ENCODE results near the gene ATP6V1C2. TPM values are rescaled to one million over a fixed set of nuclear protein-coding genes. Genes with fewer than 3 reads are reported as not detected.

The ATP6V1C2 gene
- total and polyA plus RNA-seq, 2 donors (not counting 3 experiments of a cell fraction or from before 2014, with no cell fraction given), result 0.03 to 0.13 TPM

- POLR2A ChIA-PET, result no interaction called here
- H3K9me1 ChIP-seq (replicated peaks; ENCODE audit: control insufficient read depth, extremely low read depth, insufficient read depth, low read length), result no peaks in the 10 kb centered on the region
- peaks cover 28% of the 10 kb centered on the region for H3K4me1 ChIP-seq (ENCODE audit: control insufficient read depth, extremely low read depth, insufficient read depth, low read length)
- no peak for DNase-seq (ENCODE audit: low read depth, low spot score)
- TF ChIP-seq MYC (IDR thresholded peaks at IDR 0.05; ENCODE audit: low read depth, low read length), result no peak
- TF ChIP-seq POLR2A (IDR thresholded peaks at IDR 0.05; ENCODE audit: low read depth, low read length), result no peak
- TF ChIP-seq GATA2 (IDR thresholded peaks at IDR 0.05; ENCODE audit: insufficient read depth, insufficient read length, low read depth, low read length), result no peak
- no peak for TF ChIP-seq CTCF (IDR thresholded peaks at IDR 0.05; ENCODE audit: extremely low read depth in 1 of 2, insufficient read depth in 1 of 2, low read depth in 1 of 2, low read length in 2 of 2)
- no peak for TF ChIP-seq POLR2AphosphoS5 (IDR thresholded peaks at IDR 0.05; ENCODE audit: insufficient read depth, low read depth, low read length)
- no peak for TF ChIP-seq FOS (IDR thresholded peaks at IDR 0.05; ENCODE audit: borderline replicate concordance, insufficient read depth, low read length)
- no peak for TF ChIP-seq MAX (IDR thresholded peaks at IDR 0.05; ENCODE audit: insufficient read depth, insufficient read length)
- no peak for TF ChIP-seq JUN (IDR thresholded peaks at IDR 0.05; ENCODE audit: borderline replicate concordance, insufficient read depth, insufficient read length, low read depth)
- H3K36me3 ChIP-seq (ENCODE audit: control insufficient read depth in 2 of 2, extremely low read depth in 1 of 2, insufficient read depth in 2 of 2, low read length in 2 of 2), result no peaks in the 10 kb centered on the region
- CTCF ChIA-PET, result no interaction called here
- H3K9ac ChIP-seq (replicated peaks; ENCODE audit: extremely low read depth, insufficient read depth, low read length), result no peak overlapping the region
- dilution Hi-C loops (cut with MboI; ENCODE audit: extremely low pct_ligation_motif_present, low sequenced_read_pairs), result no loop called here
- no peak overlapping the region for H3K4me3 ChIP-seq (replicated peaks in 1 of 3; ENCODE audit: insufficient read depth in 1 of 3, low read depth in 1 of 3, low read length in 3 of 3)
- no peak overlapping the region for H3K4me2 ChIP-seq (ENCODE audit: insufficient read depth, low read length)
- no peak for FAIRE-seq
- H4K20me1 ChIP-seq (replicated peaks; ENCODE audit: control insufficient read depth, extremely low read depth, insufficient read depth, low read length), result no peaks in the 10 kb centered on the region
- BruUV-seq (replicated peaks), result no TSS peak
- peaks cover 7 to 13% of the 10 kb centered on the region in 2 experiments for H3K27me3 ChIP-seq (ENCODE audit: control insufficient read depth in 2 of 2, insufficient read depth in 2 of 2, low read length in 2 of 2)
- peak overlapping the region; percentile 6 for H2AFZ ChIP-seq (ENCODE audit: low read depth, low read length)
- no peak overlapping the region for H3K27ac ChIP-seq (ENCODE audit: insufficient read depth, low read depth, low read length)
- no peaks in the 10 kb centered on the region for H3K9me3 ChIP-seq (replicated peaks; ENCODE audit: control insufficient read depth, insufficient read depth, low read length)
- intact Hi-C loops (cut with micrococcal nuclease), result no loop called here
- no peaks in the 10 kb centered on the region for H3K79me2 ChIP-seq (ENCODE audit: control insufficient read depth, insufficient read depth, low read length)
These were observed 4.8 kb upstream of the ATP6V1C2 start for GRCh38 chr2:10716581-10716980.

All from endothelial cell of umbilical vein (primary cell).